Measurements from ENCODE around the gene CBX6. TPM values are rescaled to one million over a fixed set of nuclear protein-coding genes. Genes with fewer than 3 reads are reported as not detected.
"Not testable (repeated sequence)": the region's sequence is repeated elsewhere in the genome, so short reads cannot be mapped to it uniquely, and the experiment has no call there.

Gene CBX6
- total RNA-seq, 1 experiment from 2014 or later, result 119 TPM

GRCh38 chr22:38860283-38861169 lies 11.5 kb downstream of the CBX6 start:
- H3K4me1 ChIP-seq (ENCODE audit: insufficient read depth, low read length, poor library complexity, severe bottlenecking), result peaks cover 37% of the 10 kb centered on the region
- intact Hi-C loops (cut with micrococcal nuclease; ENCODE audit: unreplicated experiment), result no loop called here
- H3K9me3 ChIP-seq (ENCODE audit: low read depth, low read length, poor library complexity, severe bottlenecking), result no peaks in the 10 kb centered on the region
- H3K36me3 ChIP-seq (ENCODE audit: insufficient read depth, low read length, poor library complexity, severe bottlenecking), result peaks cover 10% of the 10 kb centered on the region
- TF ChIP-seq EZH2 (IDR thresholded peaks at IDR 0.05; ENCODE audit: borderline replicate concordance, low read depth, low read length, poor library complexity, severe bottlenecking) (no peak), CTCF (conservative IDR thresholded peaks at IDR 0.05; ENCODE audit: low read depth, low read length) (no peak)
- DNase-seq (ENCODE audit: low spot score), result no peak
- no TSS peak for BruUV-seq (replicated peaks)
- no peaks in the 10 kb centered on the region for H3K27me3 ChIP-seq (replicated peaks; ENCODE audit: insufficient read depth, low read depth, low read length, poor library complexity)
- H3K4me3 ChIP-seq (ENCODE audit: low read depth, low read length, poor library complexity, severe bottlenecking), result no peak overlapping the region
- H3K27ac ChIP-seq (ENCODE audit: low read depth, low read length, poor library complexity, severe bottlenecking), result no peak overlapping the region
- ChIA-PET POLR2A (ENCODE audit: low non-redundant PET) (interaction anchor here (0.6 kb wide), 1 partner anchor 20 kb away, joined by 4 read pairs; no protein-coding TSS in a partner anchor), CTCF (interaction anchor here (0.7 kb wide), 1 partner anchor 131 kb away, joined by 4 read pairs; no protein-coding TSS in a partner anchor)

- no TSS peak for BruUV-seq (replicated peaks)
- H3K27me3 ChIP-seq (replicated peaks; ENCODE audit: insufficient read depth, low read depth, low read length, poor library complexity), result no peaks in the 10 kb centered on the region
- intact Hi-C loops (cut with micrococcal nuclease; ENCODE audit: unreplicated experiment), result no loop called here
- DNase-seq (ENCODE audit: low spot score), result no peak
- POLR2A ChIA-PET (ENCODE audit: low non-redundant PET), result interaction anchor here (0.6 kb wide), 1 partner anchor 19 kb away, joined by 4 read pairs; no protein-coding TSS in a partner anchor
- peaks cover 5% of the 10 kb centered on the region for H3K36me3 ChIP-seq (ENCODE audit: insufficient read depth, low read length, poor library complexity, severe bottlenecking)
- no peaks in the 10 kb centered on the region for H3K9me3 ChIP-seq (ENCODE audit: low read depth, low read length, poor library complexity, severe bottlenecking)
- H3K27ac ChIP-seq (ENCODE audit: low read depth, low read length, poor library complexity, severe bottlenecking), result no peak overlapping the region
- TF ChIP-seq EZH2 (IDR thresholded peaks at IDR 0.05; ENCODE audit: borderline replicate concordance, low read depth, low read length, poor library complexity, severe bottlenecking) (no peak), CTCF (conservative IDR thresholded peaks at IDR 0.05; ENCODE audit: low read depth, low read length) (no peak)
- H3K4me3 ChIP-seq (ENCODE audit: low read depth, low read length, poor library complexity, severe bottlenecking), result no peak overlapping the region
- H3K4me1 ChIP-seq (ENCODE audit: insufficient read depth, low read length, poor library complexity, severe bottlenecking), result peaks cover 29% of the 10 kb centered on the region
- CTCF ChIA-PET, result interaction anchor here (0.7 kb wide), 1 partner anchor 131 kb away, joined by 4 read pairs; no protein-coding TSS in a partner anchor
Observed at GRCh38 chr22:38859581-38860282, 12.3 kb downstream of the CBX6 start.

- Histone ChIP-seq H3K9me3 (ENCODE audit: low read depth, low read length, poor library complexity, severe bottlenecking) (no peaks in the 10 kb centered on the region), H3K36me3 (ENCODE audit: insufficient read depth, low read length, poor library complexity, severe bottlenecking) (peaks cover 5% of the 10 kb centered on the region), H3K4me3 (ENCODE audit: low read depth, low read length, poor library complexity, severe bottlenecking) (no peak overlapping the region), H3K27me3 (replicated peaks; ENCODE audit: insufficient read depth, low read depth, low read length, poor library complexity) (no peaks in the 10 kb centered on the region), H3K4me1 (ENCODE audit: insufficient read depth, low read length, poor library complexity, severe bottlenecking) (peaks cover 17% of the 10 kb centered on the region), H3K27ac (ENCODE audit: low read depth, low read length, poor library complexity, severe bottlenecking) (no peak overlapping the region)
- DNase-seq (ENCODE audit: low spot score), result no peak
- BruUV-seq (replicated peaks), result no TSS peak
- intact Hi-C loops (cut with micrococcal nuclease; ENCODE audit: unreplicated experiment), result no loop called here
- TF ChIP-seq EZH2 (IDR thresholded peaks at IDR 0.05; ENCODE audit: borderline replicate concordance, low read depth, low read length, poor library complexity, severe bottlenecking) (no peak), CTCF (conservative IDR thresholded peaks at IDR 0.05; ENCODE audit: low read depth, low read length) (no peak)
- ChIA-PET POLR2A (ENCODE audit: low non-redundant PET) (no interaction called here), CTCF (no interaction called here)
Observed at GRCh38 chr22:38858492-38858891, 13.5 kb downstream of the CBX6 start.

- H3K27me3 ChIP-seq (replicated peaks; ENCODE audit: insufficient read depth, low read depth, low read length, poor library complexity); H3K27ac ChIP-seq (ENCODE audit: low read depth, low read length, poor library complexity, severe bottlenecking); BruUV-seq (replicated peaks); H3K4me1 ChIP-seq (ENCODE audit: insufficient read depth, low read length, poor library complexity, severe bottlenecking); intact Hi-C loops (cut with micrococcal nuclease; ENCODE audit: unreplicated experiment); H3K36me3 ChIP-seq (ENCODE audit: insufficient read depth, low read length, poor library complexity, severe bottlenecking); H3K4me3 ChIP-seq (ENCODE audit: low read depth, low read length, poor library complexity, severe bottlenecking); CTCF ChIA-PET; H3K9me3 ChIP-seq (ENCODE audit: low read depth, low read length, poor library complexity, severe bottlenecking); DNase-seq (ENCODE audit: low spot score): not testable (repeated sequence)
- POLR2A ChIA-PET (ENCODE audit: low non-redundant PET), result interaction anchor here (0.6 kb wide), 1 partner anchor 38 kb away, joined by 4 read pairs; no protein-coding TSS in a partner anchor
Observed at GRCh38 chr22:38854476-38854875, 17.5 kb downstream of the CBX6 start.

GRCh38 chr22:38853883-38854282 lies 18.1 kb downstream of the CBX6 start:
- H3K27ac ChIP-seq (ENCODE audit: low read depth, low read length, poor library complexity, severe bottlenecking); H3K4me3 ChIP-seq (ENCODE audit: low read depth, low read length, poor library complexity, severe bottlenecking); H3K36me3 ChIP-seq (ENCODE audit: insufficient read depth, low read length, poor library complexity, severe bottlenecking); H3K27me3 ChIP-seq (replicated peaks; ENCODE audit: insufficient read depth, low read depth, low read length, poor library complexity); BruUV-seq (replicated peaks); DNase-seq (ENCODE audit: low spot score); H3K4me1 ChIP-seq (ENCODE audit: insufficient read depth, low read length, poor library complexity, severe bottlenecking); H3K9me3 ChIP-seq (ENCODE audit: low read depth, low read length, poor library complexity, severe bottlenecking); intact Hi-C loops (cut with micrococcal nuclease; ENCODE audit: unreplicated experiment): not testable (repeated sequence)
- ChIA-PET POLR2A (ENCODE audit: low non-redundant PET) (interaction anchor here (0.6 kb wide), 1 partner anchor 37 kb away, joined by 4 read pairs; no protein-coding TSS in a partner anchor), CTCF (interaction anchor here (1.1 kb wide), 1 partner anchor 85 kb away, joined by 3 read pairs; no protein-coding TSS in a partner anchor)

All from A673 (cell line).